WTC11 (cell line): ENCODE data around the gene C1orf174. TPM values are rescaled to one million over a fixed set of nuclear protein-coding genes. Genes with fewer than 3 reads are reported as not detected.

Experiments
- ATAC-seq: fragments of 200-7000 bp; cut with Tn5 transposase; 2 replicates; pipeline ENCODE4 v1.10.0; 2021; ENCODE audit warnings: mild to moderate bottlenecking, moderate library complexity
- CTCF ChIA-PET: fragments of 300-600 bp; sonication (Branson Sonifier 250); formaldehyde crosslinking; loops from one replicate; lab custom pipeline; 2021; ENCODE audit warnings: antibody characterized with exemption; lab: Charles Lee
- POLR2A ChIA-PET: fragments of 350-600 bp; sonication (Branson Sonifier 250); formaldehyde crosslinking; loops from one replicate; lab custom pipeline; 2021; ENCODE audit warnings: antibody characterized with exemption; lab: Charles Lee
- DNase-seq: peaks from one replicate; pipeline ENCODE4 v3.0.0; 2021; ENCODE audit warnings: low spot score
- H3K27ac Mint-ChIP-seq: 2 replicates; pipeline ENCODE4 v1.8.0; 2021; ENCODE audit warnings: mixed read lengths
- H3K27me3 Mint-ChIP-seq: 2 replicates; pipeline ENCODE4 v1.8.0; 2021; ENCODE audit warnings: low read depth, mild to moderate bottlenecking, moderate library complexity, mixed read lengths
- H3K36me3 Mint-ChIP-seq: 2 replicates; pipeline ENCODE4 v1.8.0; 2021; ENCODE audit warnings: mixed read lengths
- H3K4me1 Mint-ChIP-seq: 2 replicates; pipeline ENCODE4 v1.8.0; 2022; ENCODE audit warnings: mixed read lengths
- H3K4me3 Mint-ChIP-seq: 2 replicates; pipeline ENCODE4 v1.8.0; 2021; ENCODE audit warnings: mild to moderate bottlenecking, moderate library complexity, mixed read lengths
- H3K9me3 Mint-ChIP-seq: 2 replicates; pipeline ENCODE4 v1.8.0; 2021; ENCODE audit warnings: mixed read lengths
- ELF4 ChIP-seq: sonication (generic); formaldehyde crosslinking; IDR thresholded peaks from 2 replicates; pipeline ENCODE4 v1.8.1; 2022; ENCODE audit warnings: low read depth, mild to moderate bottlenecking, moderate library complexity, missing genetic modification reagents
- ETV6 ChIP-seq: sonication (generic); formaldehyde crosslinking; IDR thresholded peaks from 2 replicates; pipeline ENCODE4 v1.8.1; 2022; ENCODE audit warnings: mild to moderate bottlenecking, missing genetic modification reagents
- KAT7 ChIP-seq: sonication (generic); formaldehyde crosslinking; IDR thresholded peaks from 2 replicates; pipeline ENCODE4 v1.8.1; 2023; ENCODE audit warnings: missing genetic modification reagents, mild to moderate bottlenecking, borderline replicate concordance
- MXD4 ChIP-seq: fragments of 250-450 bp; sonication (Bioruptor Pico); IDR thresholded peaks from 2 replicates; pipeline ENCODE4 v1.8.0; 2021; ENCODE audit warnings: mild to moderate bottlenecking, moderate library complexity, borderline replicate concordance
- NR3C1 ChIP-seq: sonication (generic); formaldehyde crosslinking; conservative IDR thresholded peaks from 2 replicates; pipeline ENCODE4 v1.8.1; 2023; ENCODE audit warnings: low read depth, mild to moderate bottlenecking, missing genetic modification reagents
- RELA ChIP-seq: sonication (generic); formaldehyde crosslinking; IDR thresholded peaks from 2 replicates; pipeline ENCODE4 v1.8.1; 2022; ENCODE audit warnings: missing genetic modification reagents, mild to moderate bottlenecking, borderline replicate concordance
- SMAD3 ChIP-seq: sonication (generic); formaldehyde crosslinking; IDR thresholded peaks from 2 replicates; pipeline ENCODE4 v1.8.0; 2022; ENCODE audit warnings: missing genetic modification reagents, mild to moderate bottlenecking, borderline replicate concordance
- TEAD1 ChIP-seq: sonication (generic); formaldehyde crosslinking; IDR thresholded peaks from 2 replicates; pipeline ENCODE4 v1.8.0; 2022; ENCODE audit warnings: mild to moderate bottlenecking, missing genetic modification reagents
- ZNF232 ChIP-seq: sonication (generic); formaldehyde crosslinking; IDR thresholded peaks from 2 replicates; pipeline ENCODE4 v1.8.0; 2022; ENCODE audit warnings: mild to moderate bottlenecking, missing genetic modification reagents
- ZNF416 ChIP-seq: fragments of 250-450 bp; sonication (Bioruptor Pico); IDR thresholded peaks from 2 replicates; pipeline ENCODE4 v1.9.0; 2021; ENCODE audit warnings: mild to moderate bottlenecking, inconsistent platforms
- ZNF423 ChIP-seq: fragments of 250-450 bp; sonication (Bioruptor Pico); IDR thresholded peaks from 2 replicates; pipeline ENCODE4 v2.1.2; 2022; ENCODE audit warnings: mild to moderate bottlenecking, moderate library complexity
- ZNF671 ChIP-seq: fragments of 250-450 bp; sonication (Bioruptor Pico); IDR thresholded peaks from 2 replicates; pipeline ENCODE4 v1.8.0; 2021; ENCODE audit warnings: mild to moderate bottlenecking
- total RNA-seq: library from RNA; stranded (reverse); gene quantifications from 3 replicates; pipeline ENCODE4 v1.2.3, GENCODE V29; 2021
- TF ChIP-seq, protein P1 (sequence below): sonication (generic); formaldehyde crosslinking; IDR thresholded peaks from 2 replicates; pipeline ENCODE4 v1.8.0; 2023; ENCODE audit warnings: mild to moderate bottlenecking, missing genetic modification reagents
- TF ChIP-seq, protein P2 (sequence below): sonication (generic); formaldehyde crosslinking; IDR thresholded peaks from 2 replicates; pipeline ENCODE4 v1.8.1; 2022; ENCODE audit warnings: mild to moderate bottlenecking, missing genetic modification reagents, moderate library complexity, borderline replicate concordance
- TF ChIP-seq, protein P3 (sequence below): fragments of 250-450 bp; sonication (Bioruptor Pico); IDR thresholded peaks from 2 replicates; pipeline ENCODE4 v1.9.0; 2021; ENCODE audit warnings: mild to moderate bottlenecking, borderline replicate concordance
- TF ChIP-seq, protein P4 (sequence below): fragments of 250-450 bp; sonication (Bioruptor Pico); IDR thresholded peaks from 2 replicates; pipeline ENCODE4 v1.9.0; 2021; ENCODE audit warnings: mild to moderate bottlenecking
- TF ChIP-seq, protein P5 (sequence below): sonication (generic); formaldehyde crosslinking; IDR thresholded peaks from 2 replicates; pipeline ENCODE4 v1.8.1; 2023; ENCODE audit warnings: mild to moderate bottlenecking, moderate library complexity, missing genetic modification reagents
- TF ChIP-seq, protein P6 (sequence below): sonication (generic); formaldehyde crosslinking; IDR thresholded peaks from 2 replicates; pipeline ENCODE4 v1.8.1; 2023; ENCODE audit warnings: mild to moderate bottlenecking, missing genetic modification reagents
- TF ChIP-seq, protein P7 (sequence below): sonication (generic); formaldehyde crosslinking; IDR thresholded peaks from 2 replicates; pipeline ENCODE4 v1.8.1; 2022; ENCODE audit warnings: low read depth, mild to moderate bottlenecking, moderate library complexity, missing genetic modification reagents, borderline replicate concordance

C1orf174 gene
- total RNA-seq, 1 experiment from 2014 or later: 24.2 TPM

DNA sequence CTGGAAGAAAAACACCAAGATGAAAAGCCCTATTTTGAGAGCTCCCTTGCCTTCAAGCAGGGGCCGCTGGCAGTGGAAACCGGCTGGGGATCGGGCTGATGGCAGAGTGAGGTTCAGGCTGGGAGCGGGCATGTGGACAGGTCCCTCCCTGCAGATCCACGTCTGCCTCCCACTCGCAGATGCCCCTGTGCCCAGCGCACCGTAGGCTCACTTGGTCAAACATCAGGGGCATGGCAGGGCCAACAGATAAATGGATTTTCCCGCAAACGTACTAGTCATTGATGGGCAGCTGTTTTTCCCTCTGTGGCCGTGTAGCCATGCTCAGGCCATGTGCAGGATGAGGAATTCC lies 6.6 kb upstream of the C1orf174 start (continued):
- TF ChIP-seq, protein P1, sequence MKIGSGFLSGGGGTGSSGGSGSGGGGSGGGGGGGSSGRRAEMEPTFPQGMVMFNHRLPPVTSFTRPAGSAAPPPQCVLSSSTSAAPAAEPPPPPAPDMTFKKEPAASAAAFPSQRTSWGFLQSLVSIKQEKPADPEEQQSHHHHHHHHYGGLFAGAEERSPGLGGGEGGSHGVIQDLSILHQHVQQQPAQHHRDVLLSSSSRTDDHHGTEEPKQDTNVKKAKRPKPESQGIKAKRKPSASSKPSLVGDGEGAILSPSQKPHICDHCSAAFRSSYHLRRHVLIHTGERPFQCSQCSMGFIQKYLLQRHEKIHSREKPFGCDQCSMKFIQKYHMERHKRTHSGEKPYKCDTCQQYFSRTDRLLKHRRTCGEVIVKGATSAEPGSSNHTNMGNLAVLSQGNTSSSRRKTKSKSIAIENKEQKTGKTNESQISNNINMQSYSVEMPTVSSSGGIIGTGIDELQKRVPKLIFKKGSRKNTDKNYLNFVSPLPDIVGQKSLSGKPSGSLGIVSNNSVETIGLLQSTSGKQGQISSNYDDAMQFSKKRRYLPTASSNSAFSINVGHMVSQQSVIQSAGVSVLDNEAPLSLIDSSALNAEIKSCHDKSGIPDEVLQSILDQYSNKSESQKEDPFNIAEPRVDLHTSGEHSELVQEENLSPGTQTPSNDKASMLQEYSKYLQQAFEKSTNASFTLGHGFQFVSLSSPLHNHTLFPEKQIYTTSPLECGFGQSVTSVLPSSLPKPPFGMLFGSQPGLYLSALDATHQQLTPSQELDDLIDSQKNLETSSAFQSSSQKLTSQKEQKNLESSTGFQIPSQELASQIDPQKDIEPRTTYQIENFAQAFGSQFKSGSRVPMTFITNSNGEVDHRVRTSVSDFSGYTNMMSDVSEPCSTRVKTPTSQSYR: no peak
- TF ChIP-seq ZNF416 (CRISPR knock-in tag): no peak
- no peak for TF ChIP-seq SMAD3 (CRISPR knock-in tag)

DNA sequence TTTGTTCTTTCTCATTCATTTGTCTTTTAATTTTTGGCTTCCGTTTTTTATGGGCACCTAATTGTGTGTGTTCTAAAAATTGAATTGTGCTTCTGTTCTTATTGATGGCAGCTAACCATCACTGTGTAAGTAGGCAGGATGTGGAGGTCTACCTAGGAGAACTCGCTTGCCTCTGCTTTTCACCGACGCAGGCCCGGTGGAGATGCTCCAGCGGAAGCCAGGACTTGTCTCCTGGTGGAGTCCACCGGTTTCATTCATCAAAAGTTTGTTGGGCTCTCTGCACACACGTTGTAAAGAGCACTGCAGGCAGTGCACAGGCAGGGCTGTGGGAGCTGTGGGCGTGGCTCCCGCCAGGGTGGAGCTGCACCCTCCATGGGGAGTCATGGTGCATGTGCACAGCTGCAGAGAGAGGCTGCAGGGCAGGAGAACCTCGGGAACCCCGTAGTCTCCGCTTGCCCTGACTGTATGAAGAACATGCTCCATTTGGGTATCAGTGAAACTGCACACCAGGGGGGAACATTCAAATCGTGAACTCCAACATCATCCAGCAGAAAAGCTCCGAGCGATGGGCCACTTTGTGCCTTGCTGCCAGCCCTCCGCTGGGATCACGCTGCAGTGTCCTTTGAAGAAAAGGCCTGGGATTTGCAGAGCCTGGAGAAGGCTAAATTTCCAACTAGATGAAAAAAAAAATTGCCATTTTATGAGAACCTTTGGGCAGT lies 6.0 kb upstream of the C1orf174 start:
- H3K4me3 Mint-ChIP-seq: no peak overlapping the region
- DNase-seq: no peak
- H3K27me3 Mint-ChIP-seq: no peaks in the 10 kb centered on the region; the same call in 1 of the 2 replicates
- TF ChIP-seq ETV6 (no peak), NR3C1 (CRISPR knock-in tag) (no peak), KAT7 (CRISPR knock-in tag) (no peak), ZNF423 (no peak), TEAD1 (CRISPR knock-in tag) (no peak), ELF4 (CRISPR knock-in tag) (no peak), RELA (CRISPR knock-in tag) (no peak), ZNF232 (no peak), ZNF671 (CRISPR knock-in tag) (no peak), MXD4 (CRISPR knock-in tag) (no peak)
- TF ChIP-seq, protein P2, sequence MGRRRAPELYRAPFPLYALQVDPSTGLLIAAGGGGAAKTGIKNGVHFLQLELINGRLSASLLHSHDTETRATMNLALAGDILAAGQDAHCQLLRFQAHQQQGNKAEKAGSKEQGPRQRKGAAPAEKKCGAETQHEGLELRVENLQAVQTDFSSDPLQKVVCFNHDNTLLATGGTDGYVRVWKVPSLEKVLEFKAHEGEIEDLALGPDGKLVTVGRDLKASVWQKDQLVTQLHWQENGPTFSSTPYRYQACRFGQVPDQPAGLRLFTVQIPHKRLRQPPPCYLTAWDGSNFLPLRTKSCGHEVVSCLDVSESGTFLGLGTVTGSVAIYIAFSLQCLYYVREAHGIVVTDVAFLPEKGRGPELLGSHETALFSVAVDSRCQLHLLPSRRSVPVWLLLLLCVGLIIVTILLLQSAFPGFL (CRISPR knock-in tag): no peak
- TF ChIP-seq, protein P3, sequence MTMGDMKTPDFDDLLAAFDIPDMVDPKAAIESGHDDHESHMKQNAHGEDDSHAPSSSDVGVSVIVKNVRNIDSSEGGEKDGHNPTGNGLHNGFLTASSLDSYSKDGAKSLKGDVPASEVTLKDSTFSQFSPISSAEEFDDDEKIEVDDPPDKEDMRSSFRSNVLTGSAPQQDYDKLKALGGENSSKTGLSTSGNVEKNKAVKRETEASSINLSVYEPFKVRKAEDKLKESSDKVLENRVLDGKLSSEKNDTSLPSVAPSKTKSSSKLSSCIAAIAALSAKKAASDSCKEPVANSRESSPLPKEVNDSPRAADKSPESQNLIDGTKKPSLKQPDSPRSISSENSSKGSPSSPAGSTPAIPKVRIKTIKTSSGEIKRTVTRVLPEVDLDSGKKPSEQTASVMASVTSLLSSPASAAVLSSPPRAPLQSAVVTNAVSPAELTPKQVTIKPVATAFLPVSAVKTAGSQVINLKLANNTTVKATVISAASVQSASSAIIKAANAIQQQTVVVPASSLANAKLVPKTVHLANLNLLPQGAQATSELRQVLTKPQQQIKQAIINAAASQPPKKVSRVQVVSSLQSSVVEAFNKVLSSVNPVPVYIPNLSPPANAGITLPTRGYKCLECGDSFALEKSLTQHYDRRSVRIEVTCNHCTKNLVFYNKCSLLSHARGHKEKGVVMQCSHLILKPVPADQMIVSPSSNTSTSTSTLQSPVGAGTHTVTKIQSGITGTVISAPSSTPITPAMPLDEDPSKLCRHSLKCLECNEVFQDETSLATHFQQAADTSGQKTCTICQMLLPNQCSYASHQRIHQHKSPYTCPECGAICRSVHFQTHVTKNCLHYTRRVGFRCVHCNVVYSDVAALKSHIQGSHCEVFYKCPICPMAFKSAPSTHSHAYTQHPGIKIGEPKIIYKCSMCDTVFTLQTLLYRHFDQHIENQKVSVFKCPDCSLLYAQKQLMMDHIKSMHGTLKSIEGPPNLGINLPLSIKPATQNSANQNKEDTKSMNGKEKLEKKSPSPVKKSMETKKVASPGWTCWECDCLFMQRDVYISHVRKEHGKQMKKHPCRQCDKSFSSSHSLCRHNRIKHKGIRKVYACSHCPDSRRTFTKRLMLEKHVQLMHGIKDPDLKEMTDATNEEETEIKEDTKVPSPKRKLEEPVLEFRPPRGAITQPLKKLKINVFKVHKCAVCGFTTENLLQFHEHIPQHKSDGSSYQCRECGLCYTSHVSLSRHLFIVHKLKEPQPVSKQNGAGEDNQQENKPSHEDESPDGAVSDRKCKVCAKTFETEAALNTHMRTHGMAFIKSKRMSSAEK (CRISPR knock-in tag): no peak
- TF ChIP-seq, protein P4, sequence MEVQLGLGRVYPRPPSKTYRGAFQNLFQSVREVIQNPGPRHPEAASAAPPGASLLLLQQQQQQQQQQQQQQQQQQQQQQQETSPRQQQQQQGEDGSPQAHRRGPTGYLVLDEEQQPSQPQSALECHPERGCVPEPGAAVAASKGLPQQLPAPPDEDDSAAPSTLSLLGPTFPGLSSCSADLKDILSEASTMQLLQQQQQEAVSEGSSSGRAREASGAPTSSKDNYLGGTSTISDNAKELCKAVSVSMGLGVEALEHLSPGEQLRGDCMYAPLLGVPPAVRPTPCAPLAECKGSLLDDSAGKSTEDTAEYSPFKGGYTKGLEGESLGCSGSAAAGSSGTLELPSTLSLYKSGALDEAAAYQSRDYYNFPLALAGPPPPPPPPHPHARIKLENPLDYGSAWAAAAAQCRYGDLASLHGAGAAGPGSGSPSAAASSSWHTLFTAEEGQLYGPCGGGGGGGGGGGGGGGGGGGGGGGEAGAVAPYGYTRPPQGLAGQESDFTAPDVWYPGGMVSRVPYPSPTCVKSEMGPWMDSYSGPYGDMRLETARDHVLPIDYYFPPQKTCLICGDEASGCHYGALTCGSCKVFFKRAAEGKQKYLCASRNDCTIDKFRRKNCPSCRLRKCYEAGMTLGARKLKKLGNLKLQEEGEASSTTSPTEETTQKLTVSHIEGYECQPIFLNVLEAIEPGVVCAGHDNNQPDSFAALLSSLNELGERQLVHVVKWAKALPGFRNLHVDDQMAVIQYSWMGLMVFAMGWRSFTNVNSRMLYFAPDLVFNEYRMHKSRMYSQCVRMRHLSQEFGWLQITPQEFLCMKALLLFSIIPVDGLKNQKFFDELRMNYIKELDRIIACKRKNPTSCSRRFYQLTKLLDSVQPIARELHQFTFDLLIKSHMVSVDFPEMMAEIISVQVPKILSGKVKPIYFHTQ (CRISPR knock-in tag): no peak
- TF ChIP-seq, protein P5, sequence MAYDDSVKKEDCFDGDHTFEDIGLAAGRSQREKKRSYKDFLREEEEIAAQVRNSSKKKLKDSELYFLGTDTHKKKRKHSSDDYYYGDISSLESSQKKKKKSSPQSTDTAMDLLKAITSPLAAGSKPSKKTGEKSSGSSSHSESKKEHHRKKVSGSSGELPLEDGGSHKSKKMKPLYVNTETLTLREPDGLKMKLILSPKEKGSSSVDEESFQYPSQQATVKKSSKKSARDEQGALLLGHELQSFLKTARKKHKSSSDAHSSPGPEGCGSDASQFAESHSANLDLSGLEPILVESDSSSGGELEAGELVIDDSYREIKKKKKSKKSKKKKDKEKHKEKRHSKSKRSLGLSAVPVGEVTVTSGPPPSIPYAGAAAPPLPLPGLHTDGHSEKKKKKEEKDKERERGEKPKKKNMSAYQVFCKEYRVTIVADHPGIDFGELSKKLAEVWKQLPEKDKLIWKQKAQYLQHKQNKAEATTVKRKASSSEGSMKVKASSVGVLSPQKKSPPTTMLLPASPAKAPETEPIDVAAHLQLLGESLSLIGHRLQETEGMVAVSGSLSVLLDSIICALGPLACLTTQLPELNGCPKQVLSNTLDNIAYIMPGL: no peak
- TF ChIP-seq, protein P6, sequence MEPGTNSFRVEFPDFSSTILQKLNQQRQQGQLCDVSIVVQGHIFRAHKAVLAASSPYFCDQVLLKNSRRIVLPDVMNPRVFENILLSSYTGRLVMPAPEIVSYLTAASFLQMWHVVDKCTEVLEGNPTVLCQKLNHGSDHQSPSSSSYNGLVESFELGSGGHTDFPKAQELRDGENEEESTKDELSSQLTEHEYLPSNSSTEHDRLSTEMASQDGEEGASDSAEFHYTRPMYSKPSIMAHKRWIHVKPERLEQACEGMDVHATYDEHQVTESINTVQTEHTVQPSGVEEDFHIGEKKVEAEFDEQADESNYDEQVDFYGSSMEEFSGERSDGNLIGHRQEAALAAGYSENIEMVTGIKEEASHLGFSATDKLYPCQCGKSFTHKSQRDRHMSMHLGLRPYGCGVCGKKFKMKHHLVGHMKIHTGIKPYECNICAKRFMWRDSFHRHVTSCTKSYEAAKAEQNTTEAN (CRISPR knock-in tag): no peak
- TF ChIP-seq, protein P7, sequence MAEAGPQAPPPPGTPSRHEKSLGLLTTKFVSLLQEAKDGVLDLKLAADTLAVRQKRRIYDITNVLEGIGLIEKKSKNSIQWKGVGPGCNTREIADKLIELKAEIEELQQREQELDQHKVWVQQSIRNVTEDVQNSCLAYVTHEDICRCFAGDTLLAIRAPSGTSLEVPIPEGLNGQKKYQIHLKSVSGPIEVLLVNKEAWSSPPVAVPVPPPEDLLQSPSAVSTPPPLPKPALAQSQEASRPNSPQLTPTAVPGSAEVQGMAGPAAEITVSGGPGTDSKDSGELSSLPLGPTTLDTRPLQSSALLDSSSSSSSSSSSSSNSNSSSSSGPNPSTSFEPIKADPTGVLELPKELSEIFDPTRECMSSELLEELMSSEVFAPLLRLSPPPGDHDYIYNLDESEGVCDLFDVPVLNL (CRISPR knock-in tag): no peak
- POLR2A ChIA-PET: no interaction called here
- CTCF ChIA-PET: no interaction called here
- peaks cover 10% of the 10 kb centered on the region for H3K4me1 Mint-ChIP-seq
- ATAC-seq: no peak
- 0 out of 2 replicates have a peak, but pooled peaks cover 3% of the 10 kb centered on the region for H3K9me3 Mint-ChIP-seq
- H3K27ac Mint-ChIP-seq: no peak overlapping the region
- no peaks in the 10 kb centered on the region; the same call in 1 of the 2 replicates for H3K36me3 Mint-ChIP-seq
